GM12865 (cell line): ENCODE results near the gene WDR31.

ENCODE experiments used
- DNase-seq: peaks from one replicate; pipeline ENCODE4 v3.0.0; 2010; ENCODE audit warnings: low read depth
- H3K4me3 ChIP-seq: 2 replicates; pipeline ENCODE4 v1.5.1; 2011; ENCODE audit warnings: mild to moderate bottlenecking, low read depth, low read length, control low read depth
- CTCF ChIP-seq: IDR thresholded peaks from 2 replicates; pipeline ENCODE4 v1.5.1; 2011; ENCODE audit warnings: low read length, control low read depth, low read depth, inconsistent platforms; ENCODE audit not compliant: insufficient read depth; ENCODE audit errors: missing control alignments

The WDR31 gene

GRCh38 chr9:113348437-113348836 is 8.4 kb upstream of the WDR31 start:
- no peak for TF ChIP-seq CTCF
- no peak for DNase-seq
- no peak overlapping the region for H3K4me3 ChIP-seq

- TF ChIP-seq CTCF, result no peak
- no peak for DNase-seq
- no peak overlapping the region for H3K4me3 ChIP-seq
These were observed 5.6 kb upstream of the WDR31 start for GRCh38 chr9:113345671-113346070.

- TF ChIP-seq CTCF, result no peak
- H3K4me3 ChIP-seq, result no peak overlapping the region
- DNase-seq, result no peak
These were observed 5.1 kb upstream of the WDR31 start for GRCh38 chr9:113345190-113345589.

- no peak for TF ChIP-seq CTCF
- no peak for DNase-seq
- H3K4me3 ChIP-seq, result no peak overlapping the region
These were observed 3.7 kb upstream of the WDR31 start for GRCh38 chr9:113343732-113344231.

- no peak for DNase-seq
These were observed 1.8 kb upstream of the WDR31 start for GRCh38 chr9:113341712-113342410.

GRCh38 chr9:113337714-113338113 is 2.4 kb downstream of the WDR31 start:
- H3K4me3 ChIP-seq, result no peak overlapping the region
- TF ChIP-seq CTCF, result no peak
- DNase-seq, result no peak

More at GRCh38 chr9:113341712-113342410, 1.8 kb upstream of the WDR31 start:
- TF ChIP-seq CTCF, result no peak
- no peak overlapping the region for H3K4me3 ChIP-seq

- no peak for TF ChIP-seq CTCF
- no peak for DNase-seq
- H3K4me3 ChIP-seq, result no peak overlapping the region
These were observed 8.3 kb downstream of the WDR31 start for GRCh38 chr9:113331780-113332179.
